ENCODE results near the gene RYR2.

RYR2 gene

DNA sequence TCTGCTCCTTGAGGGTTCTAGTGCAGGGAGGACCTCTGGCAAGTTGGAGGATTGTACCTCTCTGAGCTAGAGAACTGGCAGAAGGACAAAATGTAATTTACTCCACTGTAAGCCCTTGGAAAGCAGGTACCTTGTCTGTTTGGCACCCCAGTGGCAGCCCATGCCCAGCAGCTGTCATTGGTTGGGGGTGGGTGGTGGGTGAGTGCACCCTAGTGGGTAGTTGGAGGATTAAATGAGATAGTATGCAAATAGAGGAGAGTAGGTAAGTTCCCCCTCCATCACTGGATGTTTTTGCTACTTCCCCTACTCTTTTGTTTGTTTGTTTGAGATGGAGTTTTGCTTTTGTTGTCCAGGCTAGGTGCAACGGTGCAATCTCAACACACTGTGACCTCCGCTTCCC lies 69.8 kb downstream of the RYR2 start:
- Histone ChIP-seq H2BK120ac (ENCODE audit: insufficient read depth, low read length, poor library complexity) (no peak overlapping the region), H3K4ac (ENCODE audit: low read depth, low read length) (no peak overlapping the region)
- WGBS (ENCODE audit: extremely low coverage, insufficient coverage, insufficient read length): no CpG with 5 or more reads among the region's 2 CpGs

GRCh38 chr1:237112663-237113062 lies 70.7 kb downstream of the RYR2 start:
- no peaks in the 10 kb centered on the region for H3K79me1 ChIP-seq (ENCODE audit: low read length)
- H3K9me3 ChIP-seq (ENCODE audit: insufficient read depth, low read depth, low read length): peaks cover 2% of the 10 kb centered on the region
- H2BK5ac ChIP-seq (ENCODE audit: low read depth, low read length, poor library complexity): no peak overlapping the region
- H3K23ac ChIP-seq (ENCODE audit: low read length): no peak overlapping the region
- H2AFZ ChIP-seq (ENCODE audit: insufficient read depth, low read length, poor library complexity): no peak overlapping the region
- H3K18ac ChIP-seq (ENCODE audit: low read length): no peak overlapping the region
- no peak overlapping the region for H3K9ac ChIP-seq (ENCODE audit: low read length)
- no peak overlapping the region for H3K27ac ChIP-seq (ENCODE audit: low read depth, low read length)
- H3K4me2 ChIP-seq (ENCODE audit: low read length): no peak overlapping the region
- H4K8ac ChIP-seq (ENCODE audit: low read depth, low read length): no peak overlapping the region
- H4K12ac ChIP-seq (ENCODE audit: low read depth, low read length): no peak overlapping the region
- H3K4me1 ChIP-seq (ENCODE audit: control insufficient read depth in 1 of 2, insufficient read depth in 2 of 2, low read length in 2 of 2): peaks cover 0 to 5% of the 10 kb centered on the region in 2 experiments
- H3K79me2 ChIP-seq (ENCODE audit: control insufficient read depth, insufficient read depth, low read length, poor library complexity): no peaks in the 10 kb centered on the region
- DNase-seq: no peak
- no CpG with 5 or more reads among the region's 4 CpGs for WGBS (ENCODE audit: extremely low coverage, insufficient coverage, insufficient read length)
- no peak overlapping the region for H4K91ac ChIP-seq (ENCODE audit: low read depth, low read length)
- no peak overlapping the region for H2BK12ac ChIP-seq (ENCODE audit: low read length)
- no peaks in the 10 kb centered on the region for H3K36me3 ChIP-seq (ENCODE audit: control insufficient read depth in 1 of 2, insufficient read depth in 2 of 2, low read length in 2 of 2)
- H2AK5ac ChIP-seq (ENCODE audit: low read length): no peak overlapping the region
- H3K14ac ChIP-seq (ENCODE audit: low read length): no peak overlapping the region
- H3K4ac ChIP-seq (ENCODE audit: low read depth, low read length): no peak overlapping the region
- H3K4me3 ChIP-seq (ENCODE audit: low read depth, low read length): no peak overlapping the region
- H2BK120ac ChIP-seq (ENCODE audit: insufficient read depth, low read length, poor library complexity): no peak overlapping the region
- no peaks in the 10 kb centered on the region for H3K27me3 ChIP-seq (ENCODE audit: insufficient read depth, low read length)

More for the DNA sequence above, 69.8 kb downstream of the RYR2 start:
- no peak overlapping the region for H3K23ac ChIP-seq (ENCODE audit: low read length)
- H3K18ac ChIP-seq (ENCODE audit: low read length): no peak overlapping the region
- H3K9ac ChIP-seq (ENCODE audit: low read length): no peak overlapping the region
- H4K8ac ChIP-seq (ENCODE audit: low read depth, low read length): no peak overlapping the region
- no peaks in the 10 kb centered on the region for H3K79me1 ChIP-seq (ENCODE audit: low read length)
- peaks cover 2% of the 10 kb centered on the region for H3K9me3 ChIP-seq (ENCODE audit: insufficient read depth, low read depth, low read length)
- no peak overlapping the region for H2BK5ac ChIP-seq (ENCODE audit: low read depth, low read length, poor library complexity)
- no peak overlapping the region for H3K27ac ChIP-seq (ENCODE audit: low read depth, low read length)
- no peak overlapping the region for H3K4me2 ChIP-seq (ENCODE audit: low read length)
- peaks cover 0 to 5% of the 10 kb centered on the region in 2 experiments for H3K4me1 ChIP-seq (ENCODE audit: control insufficient read depth in 1 of 2, insufficient read depth in 2 of 2, low read length in 2 of 2)
- H3K14ac ChIP-seq (ENCODE audit: low read length): no peak overlapping the region
- H3K27me3 ChIP-seq (ENCODE audit: insufficient read depth, low read length): no peaks in the 10 kb centered on the region
- no peak overlapping the region for H2AFZ ChIP-seq (ENCODE audit: insufficient read depth, low read length, poor library complexity)
- no peak overlapping the region for H2AK5ac ChIP-seq (ENCODE audit: low read length)
- H3K4me3 ChIP-seq (ENCODE audit: low read depth, low read length): no peak overlapping the region
- H4K12ac ChIP-seq (ENCODE audit: low read depth, low read length): no peak overlapping the region
- DNase-seq: no peak
- H4K91ac ChIP-seq (ENCODE audit: low read depth, low read length): no peak overlapping the region
- no peaks in the 10 kb centered on the region for H3K36me3 ChIP-seq (ENCODE audit: control insufficient read depth in 1 of 2, insufficient read depth in 2 of 2, low read length in 2 of 2)
- no peaks in the 10 kb centered on the region for H3K79me2 ChIP-seq (ENCODE audit: control insufficient read depth, insufficient read depth, low read length, poor library complexity)
- H2BK12ac ChIP-seq (ENCODE audit: low read length): no peak overlapping the region

DNA sequence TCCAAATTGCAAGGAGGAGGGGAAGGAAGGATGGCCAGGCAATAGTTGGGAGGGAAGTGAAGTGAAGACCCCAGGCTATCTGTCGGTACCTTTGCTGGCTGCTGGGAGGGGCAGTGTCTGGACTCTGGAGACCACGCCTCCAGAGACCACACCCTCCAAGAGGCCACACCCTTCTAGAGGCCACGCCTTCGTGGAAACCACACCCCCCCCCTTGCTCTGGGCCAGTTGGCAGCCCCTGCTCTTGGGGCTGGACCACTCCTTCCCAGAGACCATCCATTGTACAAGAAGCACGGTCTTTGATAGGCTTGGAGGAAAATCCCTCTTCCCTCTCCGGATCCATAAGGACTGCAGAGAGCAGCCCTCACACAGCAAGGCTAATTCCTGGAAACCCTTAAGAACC lies 73.1 kb downstream of the RYR2 start:
- no peak overlapping the region for H2AK5ac ChIP-seq (ENCODE audit: low read length)
- no peak overlapping the region for H3K14ac ChIP-seq (ENCODE audit: low read length)
- no peak overlapping the region for H2BK12ac ChIP-seq (ENCODE audit: low read length)
- no peak overlapping the region for H2BK120ac ChIP-seq (ENCODE audit: insufficient read depth, low read length, poor library complexity)
- H3K9ac ChIP-seq (ENCODE audit: low read length): no peak overlapping the region
- H3K4ac ChIP-seq (ENCODE audit: low read depth, low read length): no peak overlapping the region
- H3K4me3 ChIP-seq (ENCODE audit: low read depth, low read length): no peak overlapping the region
- H3K79me2 ChIP-seq (ENCODE audit: control insufficient read depth, insufficient read depth, low read length, poor library complexity): no peaks in the 10 kb centered on the region
- H4K12ac ChIP-seq (ENCODE audit: low read depth, low read length): no peak overlapping the region
- no peaks in the 10 kb centered on the region for H3K36me3 ChIP-seq (ENCODE audit: control insufficient read depth in 1 of 2, insufficient read depth in 2 of 2, low read length in 2 of 2)
- no peak overlapping the region for H3K18ac ChIP-seq (ENCODE audit: low read length)
- no peak overlapping the region for H4K8ac ChIP-seq (ENCODE audit: low read depth, low read length)
- H3K9me3 ChIP-seq (ENCODE audit: insufficient read depth, low read depth, low read length): peaks cover 2% of the 10 kb centered on the region
- H2AFZ ChIP-seq (ENCODE audit: insufficient read depth, low read length, poor library complexity): no peak overlapping the region
- H3K27me3 ChIP-seq (ENCODE audit: insufficient read depth, low read length): no peaks in the 10 kb centered on the region
- H3K79me1 ChIP-seq (ENCODE audit: low read length): no peaks in the 10 kb centered on the region
- WGBS (ENCODE audit: extremely low coverage, insufficient coverage, insufficient read length): no CpG with 5 or more reads among the region's 6 CpGs
- no peak for DNase-seq
- no peak overlapping the region for H3K4me2 ChIP-seq (ENCODE audit: low read length)
- H3K23ac ChIP-seq (ENCODE audit: low read length): no peak overlapping the region
- H3K4me1 ChIP-seq (ENCODE audit: control insufficient read depth in 1 of 2, insufficient read depth in 2 of 2, low read length in 2 of 2): no peaks in the 10 kb centered on the region
- H2BK5ac ChIP-seq (ENCODE audit: low read depth, low read length, poor library complexity): no peak overlapping the region
- H3K27ac ChIP-seq (ENCODE audit: low read depth, low read length): no peak overlapping the region
- H4K91ac ChIP-seq (ENCODE audit: low read depth, low read length): no peak overlapping the region

- no peaks in the 10 kb centered on the region for H3K36me3 ChIP-seq (ENCODE audit: control insufficient read depth in 1 of 2, insufficient read depth in 2 of 2, low read length in 2 of 2)
- H2AFZ ChIP-seq (ENCODE audit: insufficient read depth, low read length, poor library complexity): no peak overlapping the region
- H3K23ac ChIP-seq (ENCODE audit: low read length): no peak overlapping the region
- no peak for DNase-seq
- no peaks in the 10 kb centered on the region for H3K79me1 ChIP-seq (ENCODE audit: low read length)
- no CpG with 5 or more reads among the region's 6 CpGs for WGBS (ENCODE audit: extremely low coverage, insufficient coverage, insufficient read length)
- no peak overlapping the region for H3K4me3 ChIP-seq (ENCODE audit: low read depth, low read length)
- peaks cover 2% of the 10 kb centered on the region for H3K9me3 ChIP-seq (ENCODE audit: insufficient read depth, low read depth, low read length)
- no peak overlapping the region for H2BK5ac ChIP-seq (ENCODE audit: low read depth, low read length, poor library complexity)
- no peaks in the 10 kb centered on the region for H3K27me3 ChIP-seq (ENCODE audit: insufficient read depth, low read length)
- H3K4me2 ChIP-seq (ENCODE audit: low read length): no peak overlapping the region
- no peak overlapping the region for H3K14ac ChIP-seq (ENCODE audit: low read length)
- H3K18ac ChIP-seq (ENCODE audit: low read length): peak overlapping the region; percentile 50
- no peak overlapping the region for H3K27ac ChIP-seq (ENCODE audit: low read depth, low read length)
- H3K4me1 ChIP-seq (ENCODE audit: control insufficient read depth in 1 of 2, insufficient read depth in 2 of 2, low read length in 2 of 2): no peaks in the 10 kb centered on the region
- no peak overlapping the region for H2BK120ac ChIP-seq (ENCODE audit: insufficient read depth, low read length, poor library complexity)
- H3K79me2 ChIP-seq (ENCODE audit: control insufficient read depth, insufficient read depth, low read length, poor library complexity): no peaks in the 10 kb centered on the region
- no peak overlapping the region for H4K8ac ChIP-seq (ENCODE audit: low read depth, low read length)
- H2AK5ac ChIP-seq (ENCODE audit: low read length): no peak overlapping the region
- H4K12ac ChIP-seq (ENCODE audit: low read depth, low read length): no peak overlapping the region
- H2BK12ac ChIP-seq (ENCODE audit: low read length): no peak overlapping the region
- H3K4ac ChIP-seq (ENCODE audit: low read depth, low read length): no peak overlapping the region
- no peak overlapping the region for H4K91ac ChIP-seq (ENCODE audit: low read depth, low read length)
- H3K9ac ChIP-seq (ENCODE audit: low read length): no peak overlapping the region
Measured at GRCh38 chr1:237119091-237119490, 77.1 kb downstream of the RYR2 start.
